Smooth muscle cell (in vitro differentiated cells): ENCODE data around the gene SAMD14. TPM values are rescaled to one million over a fixed set of nuclear protein-coding genes. Genes with fewer than 3 reads are reported as not detected.

Source experiments
- DNase-seq: peaks from one replicate; lab custom pipeline; 2025; ENCODE audit not compliant: unreplicated experiment; lab: John Stamatoyannopoulos, UW
- H2AFZ ChIP-seq: fragments of 200-600 bp; sonication (generic); 2 replicates; pipeline ENCODE4 v1.6.0; 2016; ENCODE audit warnings: antibody characterized with exemption, low read depth, mild to moderate bottlenecking
- H3F3A ChIP-seq: fragments of 200-600 bp; sonication (generic); 2 replicates; pipeline ENCODE4 v1.6.0; 2017; ENCODE audit warnings: antibody characterized with exemption, low read depth
- H3K27ac ChIP-seq: fragments of 200-600 bp; sonication (generic); 2 replicates; pipeline ENCODE4 v1.5.1; 2016; ENCODE audit warnings: low read depth, mild to moderate bottlenecking
- H3K27me3 ChIP-seq: fragments of 200-600 bp; sonication (generic); 2 replicates; pipeline ENCODE4 v1.6.1; 2016; ENCODE audit warnings: low read depth, mild to moderate bottlenecking
- H3K36me3 ChIP-seq: fragments of 200-600 bp; sonication (generic); 2 replicates; pipeline ENCODE4 v1.5.1; 2016; ENCODE audit warnings: low read depth
- H3K4me1 ChIP-seq: fragments of 200-600 bp; sonication (generic); 2 replicates; pipeline ENCODE4 v1.5.1; 2016; ENCODE audit warnings: low read depth
- H3K4me2 ChIP-seq: fragments of 200-600 bp; sonication (generic); 2 replicates; pipeline ENCODE4 v1.6.0; 2016; ENCODE audit warnings: mild to moderate bottlenecking
- H3K4me3 ChIP-seq: fragments of 200-600 bp; sonication (generic); 2 replicates; pipeline ENCODE4 v1.5.1; 2016; ENCODE audit warnings: mild to moderate bottlenecking
- H3K79me2 ChIP-seq: fragments of 200-600 bp; sonication (generic); 2 replicates; pipeline ENCODE4 v1.6.0; 2016; ENCODE audit warnings: low read depth, mild to moderate bottlenecking
- H3K9ac ChIP-seq: fragments of 200-600 bp; sonication (generic); 2 replicates; pipeline ENCODE4 v1.6.0; 2016; ENCODE audit warnings: low read depth
- H3K9me3 ChIP-seq: fragments of 200-600 bp; sonication (generic); replicated peaks from 2 replicates; pipeline ENCODE4 v1.5.1; 2016; ENCODE audit warnings: low read depth
- H4K20me1 ChIP-seq: fragments of 200-600 bp; sonication (generic); 2 replicates; pipeline ENCODE4 v1.6.0; 2016; ENCODE audit warnings: low read depth
- CTCF ChIP-seq: fragments of 200-600 bp; sonication (generic); IDR thresholded peaks from 2 replicates; pipeline ENCODE4 v1.5.1; 2017; ENCODE audit warnings: borderline replicate concordance, mild to moderate bottlenecking, antibody characterized with exemption; ENCODE audit not compliant: insufficient read depth, poor library complexity, severe bottlenecking
- WGBS: methylation state at CpG from one replicate; pipeline ENCODE4 v1.1.7; 2016; ENCODE audit warnings: low lambda C conversion rate; 5-methylcytosine and 5-hydroxymethylcytosine counted together
- polyA plus RNA-seq: library from polyadenylated mRNA; unstranded; fragments of >200 nt; fragmentation: Nextera tagmentation; extraction: Ambion mirVana; gene quantifications from 2 replicates; pipeline ENCODE4 v1.2.1, GENCODE V29; 2016
- total RNA-seq: library from RNA; depleted of rRNA; stranded (reverse); fragments of >200 nt; gene quantifications from 2 replicates; pipeline ENCODE4 v1.2.3, GENCODE V29; 2014

The SAMD14 gene
- total and polyA plus RNA-seq, 2 experiments from 2014 or later = 13.7 to 39.1 TPM

- Histone ChIP-seq H3K36me3 (no peaks in the 10 kb centered on the region), H3K9ac (no peak overlapping the region), H3K79me2 (peaks cover 50% of the 10 kb centered on the region), H4K20me1 (peaks cover 100% of the 10 kb centered on the region), H3F3A (no peaks in the 10 kb centered on the region), H3K4me3 (no peak overlapping the region), H2AFZ (no peak overlapping the region), H3K4me1 (peaks cover 18% of the 10 kb centered on the region), H3K27ac (no peak overlapping the region), H3K27me3 (no peaks in the 10 kb centered on the region), H3K4me2 (no peak overlapping the region), H3K9me3 (no peaks in the 10 kb centered on the region)
- 99% methylated on average over 17 of the region's 20 CpGs for WGBS
- no peak for DNase-seq
- TF ChIP-seq CTCF = no peak
Observed at GRCh38 chr17:50143461-50144176, 13.7 kb upstream of the SAMD14 start.

DNA sequence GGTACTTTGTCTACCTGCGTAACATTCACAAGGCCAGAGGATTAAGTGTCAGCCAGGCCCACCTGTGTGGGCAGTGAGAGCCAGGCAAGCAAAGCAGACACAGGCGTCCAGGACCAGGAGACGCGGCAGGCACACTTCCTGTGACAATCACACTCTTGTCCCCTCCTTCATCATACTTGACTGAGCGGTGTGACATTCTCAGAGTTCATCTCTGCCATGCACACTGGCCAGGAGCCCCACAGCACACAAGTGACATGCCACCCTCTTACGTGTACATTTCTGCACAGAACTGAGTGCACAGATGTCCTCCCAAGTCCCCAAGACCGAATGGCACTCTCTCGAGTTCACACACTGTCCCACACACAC lies 11.8 kb upstream of the SAMD14 start:
- Histone ChIP-seq H3K36me3 (no peaks in the 10 kb centered on the region), H2AFZ (no peak overlapping the region), H3K4me2 (no peak overlapping the region), H3K9me3 (no peaks in the 10 kb centered on the region), H3K79me2 (peaks cover 31% of the 10 kb centered on the region), H3K4me1 (no peaks in the 10 kb centered on the region), H3K9ac (no peak overlapping the region), H3K4me3 (no peak overlapping the region), H3K27ac (no peak overlapping the region), H3F3A (no peaks in the 10 kb centered on the region), H4K20me1 (peaks cover 99% of the 10 kb centered on the region), H3K27me3 (no peaks in the 10 kb centered on the region)
- TF ChIP-seq CTCF = no peak
- DNase-seq = no peak
- 92% methylated on average over 8 of the region's 8 CpGs for WGBS

- Histone ChIP-seq H4K20me1 (peaks cover 98% of the 10 kb centered on the region), H3K27ac (no peak overlapping the region), H3K36me3 (no peaks in the 10 kb centered on the region), H2AFZ (no peak overlapping the region), H3K4me3 (no peak overlapping the region), H3F3A (no peaks in the 10 kb centered on the region), H3K27me3 (no peaks in the 10 kb centered on the region), H3K4me1 (no peaks in the 10 kb centered on the region), H3K9me3 (no peaks in the 10 kb centered on the region), H3K79me2 (peaks cover 26% of the 10 kb centered on the region), H3K4me2 (no peak overlapping the region), H3K9ac (no peak overlapping the region)
- WGBS = 96% methylated on average over 15 of the region's 16 CpGs
- no peak for TF ChIP-seq CTCF
- DNase-seq = no peak
Observed at GRCh38 chr17:50141026-50141744, 11.2 kb upstream of the SAMD14 start.
